Osteocyte (in vitro differentiated cells): Measurements from ENCODE around the gene COL4A6. TPM values are rescaled to one million over a fixed set of nuclear protein-coding genes. Genes with fewer than 3 reads are reported as not detected.
A peak's percentile ranks its signal among the peaks of the same experiment; 100 is the strongest.

ENCODE experiments used
- DNase-seq: peaks from one replicate; pipeline ENCODE4 v3.0.0; 2021; ENCODE audit warnings: mixed read lengths; ENCODE audit not compliant: unreplicated experiment; ENCODE audit errors: extremely low spot score
- H3K27ac Mint-ChIP-seq: one replicate; pipeline ENCODE4 v1.8.0; 2021; ENCODE audit warnings: mild to moderate bottlenecking, mixed read lengths; ENCODE audit not compliant: unreplicated experiment
- H3K27me3 Mint-ChIP-seq: one replicate; pipeline ENCODE4 v1.8.0; 2021; ENCODE audit warnings: mixed read lengths; ENCODE audit not compliant: unreplicated experiment
- H3K36me3 Mint-ChIP-seq: one replicate; pipeline ENCODE4 v1.8.0; 2021; ENCODE audit warnings: mixed read lengths; ENCODE audit not compliant: unreplicated experiment
- H3K4me1 Mint-ChIP-seq: one replicate; pipeline ENCODE4 v1.8.0; 2021; ENCODE audit warnings: mixed read lengths; ENCODE audit not compliant: unreplicated experiment
- H3K4me3 Mint-ChIP-seq: one replicate; pipeline ENCODE4 v1.8.0; 2021; ENCODE audit warnings: mild to moderate bottlenecking, moderate library complexity, mixed read lengths; ENCODE audit not compliant: unreplicated experiment
- H3K9me3 Mint-ChIP-seq: one replicate; pipeline ENCODE4 v1.8.0; 2021; ENCODE audit warnings: mixed read lengths; ENCODE audit not compliant: unreplicated experiment
- CTCF ChIP-seq: fragments of 200-600 bp; sonication (generic); IDR thresholded peaks from 2 replicates; pipeline ENCODE4 v1.5.0; 2021; ENCODE audit warnings: antibody characterized with exemption, mild to moderate bottlenecking, moderate library complexity
- total RNA-seq: library from RNA; stranded (reverse); gene quantifications from 2 replicates; pipeline ENCODE4 v1.2.1, GENCODE V29; 2021

Gene COL4A6
- total RNA-seq, 1 donor from 2014 or later, result 36.2 TPM

GRCh38 chrX:108211301-108211700 is 226.9 kb downstream of the COL4A6 start:
- no peak overlapping the region for H3K27ac Mint-ChIP-seq

GRCh38 chrX:108209006-108209554 is 229.1 kb downstream of the COL4A6 start:
- Mint-ChIP-seq H3K4me3 (no peak overlapping the region), H3K27me3 (no peaks in the 10 kb centered on the region), H3K27ac (peak overlapping the region; percentile 27), H3K4me1 (peaks cover 11% of the 10 kb centered on the region), H3K36me3 (peaks cover 8% of the 10 kb centered on the region), H3K9me3 (no peaks in the 10 kb centered on the region)
- TF ChIP-seq CTCF, result no peak
- no peak for DNase-seq

More at GRCh38 chrX:108211301-108211700, 226.9 kb downstream of the COL4A6 start:
- DNase-seq, result no peak
- Mint-ChIP-seq H3K27me3 (no peaks in the 10 kb centered on the region), H3K4me1 (peaks cover 11% of the 10 kb centered on the region), H3K36me3 (peaks cover 4% of the 10 kb centered on the region), H3K9me3 (no peaks in the 10 kb centered on the region), H3K4me3 (no peak overlapping the region)
- no peak for TF ChIP-seq CTCF

GRCh38 chrX:108203540-108203939 is 234.7 kb downstream of the COL4A6 start:
- no peak for DNase-seq
- Mint-ChIP-seq H3K9me3 (no peaks in the 10 kb centered on the region), H3K4me3 (no peak overlapping the region), H3K4me1 (no peaks in the 10 kb centered on the region), H3K27me3 (no peaks in the 10 kb centered on the region), H3K27ac (no peak overlapping the region), H3K36me3 (peaks cover 5% of the 10 kb centered on the region)
- no peak for TF ChIP-seq CTCF

- Mint-ChIP-seq H3K4me1 (no peaks in the 10 kb centered on the region), H3K4me3 (no peak overlapping the region), H3K27ac (no peak overlapping the region), H3K27me3 (no peaks in the 10 kb centered on the region), H3K36me3 (no peaks in the 10 kb centered on the region), H3K9me3 (no peaks in the 10 kb centered on the region)
- no peak for DNase-seq
- TF ChIP-seq CTCF, result peak; percentile 81
Observed at GRCh38 chrX:108199691-108200090, 238.5 kb downstream of the COL4A6 start.

GRCh38 chrX:108199041-108199440 is 239.2 kb downstream of the COL4A6 start:
- Mint-ChIP-seq H3K4me3 (no peak overlapping the region), H3K4me1 (no peaks in the 10 kb centered on the region), H3K9me3 (no peaks in the 10 kb centered on the region), H3K27me3 (no peaks in the 10 kb centered on the region), H3K36me3 (no peaks in the 10 kb centered on the region), H3K27ac (no peak overlapping the region)
- no peak for TF ChIP-seq CTCF
- DNase-seq, result no peak
